Hepatocyte (in vitro differentiated cells): ENCODE data around the gene CCDC90B.

Experiments
- EZH2 ChIP-seq: fragments of 200-600 bp; sonication (generic); IDR thresholded peaks from 2 replicates; pipeline ENCODE4 v1.6.1; 2016; ENCODE audit warnings: antibody characterized with exemption, mild to moderate bottlenecking, borderline replicate concordance
- EZH2phosphoT487 ChIP-seq: fragments of 200-600 bp; sonication (generic); IDR thresholded peaks from one replicate; pipeline ENCODE4 v1.6.1; 2018; ENCODE audit warnings: antibody characterized with exemption, mild to moderate bottlenecking, low read depth, moderate library complexity; ENCODE audit not compliant: unreplicated experiment, severe bottlenecking
- TF ChIP-seq, protein P1 (sequence below): fragments of 200-600 bp; sonication (generic); IDR thresholded peaks from 2 replicates; pipeline ENCODE4 v1.5.1; 2016; ENCODE audit warnings: antibody characterized with exemption, mild to moderate bottlenecking; ENCODE audit not compliant: poor library complexity

DNA sequence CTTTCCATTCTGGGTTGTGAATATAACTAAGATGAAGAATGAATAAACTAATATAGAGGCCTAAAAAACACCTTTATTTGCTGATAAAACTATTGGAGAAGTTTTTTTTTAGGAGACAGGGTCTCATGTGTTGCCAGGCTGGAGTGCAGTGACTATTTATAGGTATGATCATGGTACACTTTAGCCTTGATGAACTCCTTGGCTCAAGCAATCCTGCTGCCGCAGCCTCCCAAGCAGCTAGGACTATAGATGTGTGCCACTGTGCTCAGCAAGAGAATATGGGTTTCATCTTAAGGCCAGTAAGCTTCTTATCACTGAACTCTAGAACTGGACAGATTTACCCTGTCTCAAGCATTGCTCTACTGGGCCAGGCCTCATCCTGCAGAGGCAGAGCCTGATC lies 26.6 kb downstream of the CCDC90B start:
- TF ChIP-seq, protein P1, sequence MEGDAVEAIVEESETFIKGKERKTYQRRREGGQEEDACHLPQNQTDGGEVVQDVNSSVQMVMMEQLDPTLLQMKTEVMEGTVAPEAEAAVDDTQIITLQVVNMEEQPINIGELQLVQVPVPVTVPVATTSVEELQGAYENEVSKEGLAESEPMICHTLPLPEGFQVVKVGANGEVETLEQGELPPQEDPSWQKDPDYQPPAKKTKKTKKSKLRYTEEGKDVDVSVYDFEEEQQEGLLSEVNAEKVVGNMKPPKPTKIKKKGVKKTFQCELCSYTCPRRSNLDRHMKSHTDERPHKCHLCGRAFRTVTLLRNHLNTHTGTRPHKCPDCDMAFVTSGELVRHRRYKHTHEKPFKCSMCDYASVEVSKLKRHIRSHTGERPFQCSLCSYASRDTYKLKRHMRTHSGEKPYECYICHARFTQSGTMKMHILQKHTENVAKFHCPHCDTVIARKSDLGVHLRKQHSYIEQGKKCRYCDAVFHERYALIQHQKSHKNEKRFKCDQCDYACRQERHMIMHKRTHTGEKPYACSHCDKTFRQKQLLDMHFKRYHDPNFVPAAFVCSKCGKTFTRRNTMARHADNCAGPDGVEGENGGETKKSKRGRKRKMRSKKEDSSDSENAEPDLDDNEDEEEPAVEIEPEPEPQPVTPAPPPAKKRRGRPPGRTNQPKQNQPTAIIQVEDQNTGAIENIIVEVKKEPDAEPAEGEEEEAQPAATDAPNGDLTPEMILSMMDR, result no peak
- TF ChIP-seq EZH2, result no peak
- TF ChIP-seq EZH2phosphoT487, result no peak
